Activated CD4-positive, alpha-beta T cell treated with anti-CD3 and anti-CD28 coated beads, Interleukin-2, Interleukin-4, amounts not matched to agents 100 ng/mL and 50 ng/mL, durations not matched to agents 16 hours and 8 hours (primary cell): ENCODE measurements around the gene TRMT6.

Source experiments
- DNase-seq: peaks from one replicate; pipeline ENCODE4 v3.0.0-alpha.2; 2020; ENCODE audit warnings: low spot score

The TRMT6 gene

GRCh38 chr20:5899444-5899843 is 50.9 kb downstream of the TRMT6 start:
- no peak for DNase-seq

- no peak for DNase-seq
Measured at GRCh38 chr20:5895626-5896025, 54.7 kb downstream of the TRMT6 start.

GRCh38 chr20:5893621-5894020 is 56.7 kb downstream of the TRMT6 start:
- DNase-seq: no peak

GRCh38 chr20:5893052-5893451 is 57.3 kb downstream of the TRMT6 start:
- DNase-seq: no peak

GRCh38 chr20:5890773-5891441 is 59.4 kb downstream of the TRMT6 start:
- no peak for DNase-seq

GRCh38 chr20:5888041-5888440 is 62.3 kb downstream of the TRMT6 start:
- DNase-seq: no peak

GRCh38 chr20:5887386-5887785 is 62.9 kb downstream of the TRMT6 start:
- no peak for DNase-seq
